Measurements from ENCODE around the gene ADM. TPM values are rescaled to one million over a fixed set of nuclear protein-coding genes. Genes with fewer than 3 reads are reported as not detected.

Gene ADM
- polyA plus RNA-seq, 3 donors = 9.5 to 224 (median 20.0) TPM

DNA sequence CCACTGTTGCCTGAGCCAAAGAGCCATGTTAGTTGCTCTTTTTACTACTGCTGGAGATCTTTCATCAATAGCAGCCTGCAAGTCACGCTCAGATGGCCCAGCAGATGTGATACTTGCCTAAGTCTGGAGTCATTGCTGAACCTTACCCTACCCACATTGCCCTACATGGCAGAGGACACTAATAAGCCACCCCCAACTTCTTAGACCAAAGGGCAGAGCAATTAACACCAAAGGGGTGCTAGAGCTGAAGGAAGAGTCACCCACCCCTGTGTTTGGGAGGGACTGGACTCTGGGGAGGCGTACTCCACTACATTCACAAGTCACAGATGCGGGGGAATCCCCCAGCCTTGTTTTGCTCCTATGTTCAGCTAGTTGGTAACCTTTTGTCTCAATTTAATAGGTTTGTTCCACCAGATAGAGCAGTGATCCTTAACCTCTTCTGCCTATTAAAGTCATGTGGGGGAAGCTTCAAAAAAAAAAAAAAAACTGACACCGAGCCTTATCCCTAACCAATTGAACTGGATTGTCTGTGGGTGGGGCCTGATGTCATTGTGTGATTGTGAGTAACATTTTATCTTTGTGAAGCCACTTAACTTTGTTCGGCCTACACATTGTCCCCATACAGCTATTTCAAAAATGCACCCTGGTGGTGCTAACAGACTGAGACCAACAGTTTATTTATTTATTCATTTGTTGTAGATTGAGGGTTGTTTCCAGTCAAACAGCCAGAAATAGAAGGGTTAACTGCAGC is 13.1 kb downstream of the ADM start:
- Mint-ChIP-seq H3K27me3 (ENCODE audit: low read depth in 3 of 3) (peaks cover 0 to 3% (median 0%) of the 10 kb centered on the region in 3 donors), H3K9me3 (no peaks in the 10 kb centered on the region), H3K4me1 (peaks cover 13% of the 10 kb centered on the region), H3K4me3 (no peak overlapping the region), H3K27ac (no peak overlapping the region), H3K36me3 (no peaks in the 10 kb centered on the region)
- H4K20me1 ChIP-seq (ENCODE audit: insufficient read depth, low read length) = no peaks in the 10 kb centered on the region
- H3K4me1 ChIP-seq (ENCODE audit: control insufficient read depth in 1 of 2, insufficient read depth in 2 of 2, low read length in 2 of 2) = peaks cover 4 to 7% of the 10 kb centered on the region in 2 donors
- no peak overlapping the region for H3K27ac ChIP-seq (ENCODE audit: low read depth in 1 of 2, low read length in 2 of 2)
- peak overlapping the region; percentile 12 for H2AFZ ChIP-seq (ENCODE audit: insufficient read depth, low read depth, low read length, poor library complexity, severe bottlenecking)
- no peak overlapping the region for H3K9ac ChIP-seq (ENCODE audit: insufficient read depth, low read length, poor library complexity, severe bottlenecking)
- no peaks in the 10 kb centered on the region for H3K27me3 ChIP-seq (ENCODE audit: control insufficient read depth in 2 of 2, insufficient read depth in 2 of 2, low read length in 2 of 2)
- 100% methylated on average over 1 of the region's 5 CpGs for WGBS (ENCODE audit: insufficient coverage)
- H3K9me3 ChIP-seq (replicated peaks in 1 of 2; ENCODE audit: control insufficient read depth in 1 of 2, insufficient read depth in 1 of 2, low read length in 2 of 2) = no peaks in the 10 kb centered on the region
- H3K79me2 ChIP-seq (ENCODE audit: insufficient read depth, low read length) = no peaks in the 10 kb centered on the region
- H3K36me3 ChIP-seq (replicated peaks in 1 of 2; ENCODE audit: control insufficient read depth in 1 of 2, insufficient read depth in 2 of 2, low read length in 2 of 2) = no peaks in the 10 kb centered on the region
- no peak for DNase-seq
- intact Hi-C loops (cut with micrococcal nuclease) = no loop called here
- H3K4me2 ChIP-seq (replicated peaks; ENCODE audit: extremely low read depth, low read length, poor library complexity, severe bottlenecking) = no peak overlapping the region
- no peak for TF ChIP-seq CTCF (IDR thresholded peaks at IDR 0.05)
- H3K4me3 ChIP-seq (replicated peaks in 1 of 3; ENCODE audit: low read depth in 2 of 3, low read length in 3 of 3) = no peak overlapping the region

DNA sequence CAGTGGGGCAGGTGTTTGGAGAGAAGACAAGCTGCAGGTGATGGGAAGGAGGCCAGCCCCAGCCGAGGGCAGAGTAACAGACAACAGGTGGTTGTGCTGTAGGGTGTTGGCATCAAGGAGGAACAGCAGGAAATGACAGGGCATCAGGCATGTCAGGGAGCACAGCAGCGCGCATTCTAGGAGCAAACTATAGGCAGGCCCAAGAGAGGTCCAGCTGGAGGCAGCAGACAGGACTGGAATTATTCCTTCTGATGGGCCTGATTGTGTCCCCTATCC is 13.6 kb downstream of the ADM start:
- no peak for TF ChIP-seq CTCF (IDR thresholded peaks at IDR 0.05)
- no peak for DNase-seq
- H3K36me3 ChIP-seq (replicated peaks in 1 of 2; ENCODE audit: control insufficient read depth in 1 of 2, insufficient read depth in 2 of 2, low read length in 2 of 2) = no peaks in the 10 kb centered on the region
- intact Hi-C loops (cut with micrococcal nuclease) = no loop called here
- no peak overlapping the region for H3K27ac ChIP-seq (ENCODE audit: low read depth in 1 of 2, low read length in 2 of 2)
- H2AFZ ChIP-seq (ENCODE audit: insufficient read depth, low read depth, low read length, poor library complexity, severe bottlenecking) = no peak overlapping the region
- H3K27ac Mint-ChIP-seq = peak overlapping the region in 1 of 7 donors; percentile 3
- H3K79me2 ChIP-seq (ENCODE audit: insufficient read depth, low read length) = no peaks in the 10 kb centered on the region
- no peaks in the 10 kb centered on the region for H4K20me1 ChIP-seq (ENCODE audit: insufficient read depth, low read length)
- no peak overlapping the region for H3K9ac ChIP-seq (ENCODE audit: insufficient read depth, low read length, poor library complexity, severe bottlenecking)
- no peak overlapping the region for H3K4me3 ChIP-seq (replicated peaks in 1 of 3; ENCODE audit: low read depth in 2 of 3, low read length in 3 of 3)
- no peak overlapping the region for H3K4me3 Mint-ChIP-seq
- H3K9me3 ChIP-seq (replicated peaks in 1 of 2; ENCODE audit: control insufficient read depth in 1 of 2, insufficient read depth in 1 of 2, low read length in 2 of 2) = no peaks in the 10 kb centered on the region
- peaks cover 13% of the 10 kb centered on the region for H3K4me1 Mint-ChIP-seq
- peaks cover 0 to 3% (median 0%) of the 10 kb centered on the region in 3 donors for H3K27me3 Mint-ChIP-seq (ENCODE audit: low read depth in 3 of 3)
- H3K4me1 ChIP-seq (ENCODE audit: control insufficient read depth in 1 of 2, insufficient read depth in 2 of 2, low read length in 2 of 2) = peaks cover 4 to 7% of the 10 kb centered on the region in 2 donors
- H3K27me3 ChIP-seq (ENCODE audit: control insufficient read depth in 2 of 2, insufficient read depth in 2 of 2, low read length in 2 of 2) = no peaks in the 10 kb centered on the region
- H3K9me3 Mint-ChIP-seq = no peaks in the 10 kb centered on the region
- no peak overlapping the region for H3K4me2 ChIP-seq (replicated peaks; ENCODE audit: extremely low read depth, low read length, poor library complexity, severe bottlenecking)
- no peaks in the 10 kb centered on the region for H3K36me3 Mint-ChIP-seq
- WGBS (ENCODE audit: insufficient coverage) = 15% methylated on average over 1 of the region's 3 CpGs

Measured in CD14-positive monocyte (primary cell).